ENCODE results near the gene GALNT1.

- TF ChIP-seq CREB1 (CRISPR knock-in tag; IDR thresholded peaks at IDR 0.05), result no peak
- TF ChIP-seq CTCF (IDR thresholded peaks at IDR 0.05), result no peak
- no peak for TF ChIP-seq ZSCAN18 (CRISPR knock-in tag; IDR thresholded peaks at IDR 0.05)
- TF ChIP-seq TEAD4 (CRISPR knock-in tag; IDR thresholded peaks at IDR 0.05), result no peak
- no peak for TF ChIP-seq SP1 (CRISPR knock-in tag; conservative IDR thresholded peaks at IDR 0.05)
- no peak for TF ChIP-seq ESRRA (CRISPR knock-in tag; IDR thresholded peaks at IDR 0.05; ENCODE audit: borderline replicate concordance)
- no peak for TF ChIP-seq ZBTB43 (CRISPR knock-in tag; IDR thresholded peaks at IDR 0.05)
These were observed 10.4 kb upstream of the GALNT1 start for GRCh38 chr18:35571138-35571537.

All from WTC11 (cell line).